ENCODE measurements around the gene C1orf159.
"Not testable (repeated sequence)": the region's sequence is repeated elsewhere in the genome, so short reads cannot be mapped to it uniquely, and the experiment has no call there.

C1orf159 gene

GRCh38 chr1:1115786-1116700, at the start of gene C1orf159:
Gene C1orf159, minus strand, starts transcription at chr1:1116089. Its CDS starts 24,546 bp downstream, at chr1:1091543.
- peak; percentile 99 for DNase-seq

GRCh38 chr1:1165485-1165884, 49.6 kb upstream of the C1orf159 start:
- DNase-seq, result no peak

- no peak for DNase-seq
These were observed 49.0 kb upstream of the C1orf159 start for GRCh38 chr1:1164701-1165451.

GRCh38 chr1:1164361-1164700, 48.4 kb upstream of the C1orf159 start:
- no peak for DNase-seq

- DNase-seq, result no peak
These were observed 47.7 kb upstream of the C1orf159 start for GRCh38 chr1:1163538-1164070.

- DNase-seq, result no peak
These were observed 47.0 kb upstream of the C1orf159 start for GRCh38 chr1:1162597-1163537.

- DNase-seq, result no peak
These were observed 45.8 kb upstream of the C1orf159 start for GRCh38 chr1:1161683-1162079.

GRCh38 chr1:1161078-1161682, 45.3 kb upstream of the C1orf159 start:
- no peak for DNase-seq

GRCh38 chr1:1160281-1160930, 44.5 kb upstream of the C1orf159 start:
- no peak for DNase-seq

GRCh38 chr1:1157914-1158710, 42.2 kb upstream of the C1orf159 start:
- DNase-seq, result peak; percentile 10

GRCh38 chr1:1157426-1157913, 41.6 kb upstream of the C1orf159 start:
- DNase-seq, result peak; percentile 67

- DNase-seq, result no peak
These were observed 41.1 kb upstream of the C1orf159 start for GRCh38 chr1:1157033-1157365.

GRCh38 chr1:1156140-1157032, 40.5 kb upstream of the C1orf159 start:
- DNase-seq, result no peak

GRCh38 chr1:1155258-1155657, 39.4 kb upstream of the C1orf159 start:
- DNase-seq, result no peak

GRCh38 chr1:1153874-1154273, 38.0 kb upstream of the C1orf159 start:
- DNase-seq, result no peak

- DNase-seq, result not testable (repeated sequence)
These were observed 37.3 kb upstream of the C1orf159 start for GRCh38 chr1:1153215-1153614.

GRCh38 chr1:1152431-1152830, 36.5 kb upstream of the C1orf159 start:
- not testable (repeated sequence) for DNase-seq

- no peak for DNase-seq
These were observed 35.4 kb upstream of the C1orf159 start for GRCh38 chr1:1151306-1151705.

- no peak for DNase-seq
These were observed 34.2 kb upstream of the C1orf159 start for GRCh38 chr1:1150100-1150499.

- DNase-seq, result no peak
These were observed 33.5 kb upstream of the C1orf159 start for GRCh38 chr1:1149416-1149815.

Measured in CD4-positive, alpha-beta T cell treated with Interferon gamma for 1 hour (primary cell).